AML-193 (cell line): ENCODE results near the gene FSTL4.
"Not testable (repeated sequence)": the region's sequence is repeated elsewhere in the genome, so short reads cannot be mapped to it uniquely, and the experiment has no call there.

Source experiments
- DNase-seq, 2 experiments: peaks; one replicate each; lab custom pipeline; 2025; lab: John Stamatoyannopoulos, UW

The FSTL4 gene

GRCh38 chr5:133454442-133454841 is 157.9 kb downstream of the FSTL4 start:
- no peak for DNase-seq

- DNase-seq = no peak
Measured at GRCh38 chr5:133453831-133454230, 158.5 kb downstream of the FSTL4 start.

GRCh38 chr5:133453084-133453780 is 159.1 kb downstream of the FSTL4 start:
- no peak for DNase-seq

GRCh38 chr5:133451926-133452325 is 160.4 kb downstream of the FSTL4 start:
- no peak for DNase-seq

- DNase-seq = no peak
Measured at GRCh38 chr5:133450286-133450685, 162.1 kb downstream of the FSTL4 start.

GRCh38 chr5:133449181-133449580 is 163.2 kb downstream of the FSTL4 start:
- DNase-seq = no peak

GRCh38 chr5:133446440-133446839 is 165.9 kb downstream of the FSTL4 start:
- DNase-seq = no peak

- DNase-seq = no peak
Measured at GRCh38 chr5:133445744-133446143, 166.6 kb downstream of the FSTL4 start.

GRCh38 chr5:133445204-133445603 is 167.1 kb downstream of the FSTL4 start:
- DNase-seq = not testable (repeated sequence)

- no peak for DNase-seq
Measured at GRCh38 chr5:133444711-133445110, 167.6 kb downstream of the FSTL4 start.

- no peak for DNase-seq
Measured at GRCh38 chr5:133441166-133441815, 171.1 kb downstream of the FSTL4 start.

- DNase-seq = no peak
Measured at GRCh38 chr5:133440467-133441115, 171.8 kb downstream of the FSTL4 start.

GRCh38 chr5:133439859-133440258 is 172.5 kb downstream of the FSTL4 start:
- DNase-seq = no peak

- no peak for DNase-seq
Measured at GRCh38 chr5:133438487-133438886, 173.9 kb downstream of the FSTL4 start.

- no peak for DNase-seq
Measured at GRCh38 chr5:133434336-133434735, 178.0 kb downstream of the FSTL4 start.

GRCh38 chr5:133433641-133434040 is 178.7 kb downstream of the FSTL4 start:
- no peak for DNase-seq

- no peak for DNase-seq
Measured at GRCh38 chr5:133432956-133433532, 179.3 kb downstream of the FSTL4 start.

GRCh38 chr5:133431326-133431865 is 180.9 kb downstream of the FSTL4 start:
- DNase-seq = no peak

GRCh38 chr5:133430095-133430494 is 182.2 kb downstream of the FSTL4 start:
- no peak for DNase-seq

GRCh38 chr5:133429046-133429445 is 183.3 kb downstream of the FSTL4 start:
- no peak for DNase-seq

GRCh38 chr5:133428072-133428660 is 184.2 kb downstream of the FSTL4 start:
- DNase-seq = no peak

- DNase-seq = no peak
Measured at GRCh38 chr5:133427121-133427777, 185.1 kb downstream of the FSTL4 start.
